ENCODE results near the gene ORC3. TPM values are rescaled to one million over a fixed set of nuclear protein-coding genes. Genes with fewer than 3 reads are reported as not detected.
"Not testable (repeated sequence)": the region's sequence is repeated elsewhere in the genome, so short reads cannot be mapped to it uniquely, and the experiment has no call there.

The ORC3 gene
- total RNA-seq, 1 experiment from 2014 or later, result 33.8 TPM

GRCh38 chr6:87710090-87710489, 120.2 kb downstream of the ORC3 start:
- no peak overlapping the region for H3K27ac Mint-ChIP-seq (ENCODE audit: unreplicated experiment)
- no peaks in the 10 kb centered on the region for H3K36me3 Mint-ChIP-seq (ENCODE audit: insufficient read depth, unreplicated experiment)
- Histone ChIP-seq H3K4me3 (ENCODE audit: low read depth, low read length) (no peak overlapping the region), H3K4me1 (peaks cover 5% of the 10 kb centered on the region), H3K36me3 (ENCODE audit: control insufficient read depth, insufficient read depth, low read length) (no peaks in the 10 kb centered on the region), H3K27me3 (replicated peaks; ENCODE audit: control insufficient read depth, insufficient read depth, low read length) (no peaks in the 10 kb centered on the region), H3K9me3 (no peaks in the 10 kb centered on the region)
- POLR2A ChIA-PET, result no interaction called here
- no peak for DNase-seq
- no peak overlapping the region for H3K4me3 Mint-ChIP-seq (ENCODE audit: unreplicated experiment)
- no peaks in the 10 kb centered on the region for H3K9me3 Mint-ChIP-seq (ENCODE audit: unreplicated experiment)
- BruUV-seq (replicated peaks), result no TSS peak
- H3K27me3 Mint-ChIP-seq (ENCODE audit: insufficient read depth, unreplicated experiment), result no peaks in the 10 kb centered on the region
- intact Hi-C loops (cut with micrococcal nuclease; ENCODE audit: unreplicated experiment), result no loop called here
- peaks cover 8% of the 10 kb centered on the region for H3K4me1 Mint-ChIP-seq (ENCODE audit: low read depth, unreplicated experiment)
- no peak for TF ChIP-seq CTCF (IDR thresholded peaks at IDR 0.05; ENCODE audit: insufficient read depth in 1 of 2, low read depth in 1 of 2, low read length in 1 of 2, severe bottlenecking in 1 of 2, unreplicated experiment in 1 of 2)
- CTCF ChIA-PET, result no interaction called here

GRCh38 chr6:87712713-87713112, 122.8 kb downstream of the ORC3 start:
- H3K4me3 ChIP-seq (ENCODE audit: low read depth, low read length); DNase-seq; H3K9me3 Mint-ChIP-seq (ENCODE audit: unreplicated experiment); H3K27ac Mint-ChIP-seq (ENCODE audit: unreplicated experiment); POLR2A ChIA-PET; H3K36me3 Mint-ChIP-seq (ENCODE audit: insufficient read depth, unreplicated experiment); H3K4me3 Mint-ChIP-seq (ENCODE audit: unreplicated experiment); H3K27me3 Mint-ChIP-seq (ENCODE audit: insufficient read depth, unreplicated experiment); intact Hi-C loops (cut with micrococcal nuclease; ENCODE audit: unreplicated experiment); BruUV-seq (replicated peaks); H3K4me1 ChIP-seq; H3K36me3 ChIP-seq (ENCODE audit: control insufficient read depth, insufficient read depth, low read length); H3K27me3 ChIP-seq (replicated peaks; ENCODE audit: control insufficient read depth, insufficient read depth, low read length); H3K4me1 Mint-ChIP-seq (ENCODE audit: low read depth, unreplicated experiment); H3K9me3 ChIP-seq: not testable (repeated sequence)
- CTCF ChIA-PET, result interaction anchor here (0.7 kb wide), 1 partner anchor 10 kb away, joined by 9 read pairs; no protein-coding TSS in a partner anchor

GRCh38 chr6:87714093-87714842, 124.3 kb downstream of the ORC3 start:
- no peaks in the 10 kb centered on the region for H3K27me3 ChIP-seq (replicated peaks; ENCODE audit: control insufficient read depth, insufficient read depth, low read length)
- no peaks in the 10 kb centered on the region for H3K27me3 Mint-ChIP-seq (ENCODE audit: insufficient read depth, unreplicated experiment)
- peaks cover 4% of the 10 kb centered on the region for H3K4me1 Mint-ChIP-seq (ENCODE audit: low read depth, unreplicated experiment)
- no peaks in the 10 kb centered on the region for H3K9me3 ChIP-seq
- H3K36me3 Mint-ChIP-seq (ENCODE audit: insufficient read depth, unreplicated experiment), result no peaks in the 10 kb centered on the region
- no peak overlapping the region for H3K27ac Mint-ChIP-seq (ENCODE audit: unreplicated experiment)
- intact Hi-C loops (cut with micrococcal nuclease; ENCODE audit: unreplicated experiment), result no loop called here
- CTCF ChIA-PET, result no interaction called here
- H3K4me3 Mint-ChIP-seq (ENCODE audit: unreplicated experiment), result no peak overlapping the region
- POLR2A ChIA-PET, result no interaction called here
- H3K36me3 ChIP-seq (ENCODE audit: control insufficient read depth, insufficient read depth, low read length), result peaks cover 1% of the 10 kb centered on the region; the same call in 1 of the 2 replicates
- TF ChIP-seq CTCF (IDR thresholded peaks at IDR 0.05; ENCODE audit: insufficient read depth in 1 of 2, low read depth in 1 of 2, low read length in 1 of 2, severe bottlenecking in 1 of 2, unreplicated experiment in 1 of 2), result no peak
- H3K4me1 ChIP-seq, result peaks cover 3% of the 10 kb centered on the region; the same call in 1 of the 2 replicates
- H3K9me3 Mint-ChIP-seq (ENCODE audit: unreplicated experiment), result no peaks in the 10 kb centered on the region
- DNase-seq, result no peak
- BruUV-seq (replicated peaks), result no TSS peak
- H3K4me3 ChIP-seq (ENCODE audit: low read depth, low read length), result no peak overlapping the region

Other genes with a start within 250 kb of the ORC3 start
- gene C6orf163, start 245.3 kb upstream of the ORC3 start, total RNA-seq (2022), result 2.3 and 3.3 TPM in 2 replicates
- 0.23 TPM in 1 of 2 replicates, not detected in the other for gene CFAP206, start 182.2 kb upstream of the ORC3 start, total RNA-seq (2022)
- 12.3 and 12.7 TPM in 2 replicates for gene SLC35A1, start 117.2 kb upstream of the ORC3 start, total RNA-seq (2022)
- 32.0 and 37.4 TPM in 2 replicates for gene RARS2, start 148 bp upstream of the ORC3 start, total RNA-seq (2022)
- gene AKIRIN2, start 112.1 kb downstream of the ORC3 start, total RNA-seq (2022), result 51.3 and 53.5 TPM in 2 replicates

All from Caco-2 (cell line).